ENCODE measurements around the gene MFN2.
"Not testable (repeated sequence)": the region's sequence is repeated elsewhere in the genome, so short reads cannot be mapped to it uniquely, and the experiment has no call there.

MFN2 gene

GRCh38 chr1:11998636-11999035 is 18.4 kb downstream of the MFN2 start:
- no peak for DNase-seq (ENCODE audit: low read depth in 2 of 2)

GRCh38 chr1:11999236-11999635 is 19.0 kb downstream of the MFN2 start:
- DNase-seq (ENCODE audit: low read depth in 2 of 2) = no peak

- peak; percentile 9 to 18 for DNase-seq (ENCODE audit: low read depth in 2 of 2)
These were observed 21.1 kb downstream of the MFN2 start for GRCh38 chr1:12001249-12001917.

GRCh38 chr1:12001996-12002493 is 21.8 kb downstream of the MFN2 start:
- DNase-seq (ENCODE audit: low read depth in 2 of 2) = no peak

- DNase-seq (ENCODE audit: low read depth in 2 of 2) = no peak
These were observed 23.5 kb downstream of the MFN2 start for GRCh38 chr1:12003762-12004161.

GRCh38 chr1:12005488-12006166 is 25.4 kb downstream of the MFN2 start:
- DNase-seq (ENCODE audit: low read depth in 2 of 2) = no peak

- no peak for DNase-seq (ENCODE audit: low read depth in 2 of 2)
These were observed 26.1 kb downstream of the MFN2 start for GRCh38 chr1:12006167-12006921.

GRCh38 chr1:12007204-12007603 is 27.0 kb downstream of the MFN2 start:
- DNase-seq (ENCODE audit: low read depth in 2 of 2) = no peak

- DNase-seq (ENCODE audit: low read depth in 2 of 2) = not testable (repeated sequence)
These were observed 28.1 kb downstream of the MFN2 start for GRCh38 chr1:12008355-12008754.

- DNase-seq (ENCODE audit: low read depth in 2 of 2) = no peak
These were observed 29.2 kb downstream of the MFN2 start for GRCh38 chr1:12009318-12009947.

GRCh38 chr1:12010746-12011570 is 30.7 kb downstream of the MFN2 start:
- DNase-seq (ENCODE audit: low read depth in 2 of 2) = no peak

GRCh38 chr1:12011998-12012397 is 31.8 kb downstream of the MFN2 start:
- no peak for DNase-seq (ENCODE audit: low read depth in 2 of 2)

GRCh38 chr1:12012560-12013316 is 32.5 kb downstream of the MFN2 start:
- DNase-seq (ENCODE audit: low read depth in 2 of 2) = no peak

GRCh38 chr1:12014141-12014991 is 34.1 kb downstream of the MFN2 start:
- DNase-seq (ENCODE audit: low read depth in 2 of 2) = no peak

GRCh38 chr1:12015001-12015491 is 34.8 kb downstream of the MFN2 start:
- DNase-seq (ENCODE audit: low read depth in 2 of 2) = no peak

GRCh38 chr1:12015499-12015898 is 35.3 kb downstream of the MFN2 start:
- DNase-seq (ENCODE audit: low read depth in 2 of 2) = no peak

GRCh38 chr1:12016182-12016581 is 35.9 kb downstream of the MFN2 start:
- no peak for DNase-seq (ENCODE audit: low read depth in 2 of 2)

GRCh38 chr1:12019858-12020509 is 39.7 kb downstream of the MFN2 start:
- DNase-seq (ENCODE audit: low read depth in 2 of 2) = no peak

- DNase-seq (ENCODE audit: low read depth in 2 of 2) = no peak
These were observed 41.4 kb downstream of the MFN2 start for GRCh38 chr1:12021616-12022015.
